Heart right ventricle (tissue), 16 donors: ENCODE measurements around the gene ATXN7L1. TPM values are rescaled to one million over a fixed set of nuclear protein-coding genes. Genes with fewer than 3 reads are reported as not detected.

Experiments
- ATAC-seq, 8 donors: fragments of 200-7000 bp; cut with Tn5 transposase; one replicate each; pipeline ENCODE4 v1.9.1; 2020; ENCODE audit warnings: mild to moderate bottlenecking in 8 of 8, moderate library complexity in 8 of 8, moderate number of reproducible peaks in 1 of 8
- DNase-seq, 2 donors: peaks; one replicate each; pipeline ENCODE4 v3.0.0-alpha.2; 2020
- H3K27ac ChIP-seq, 10 donors: fragments of 200-600 bp; sonication (generic) in 2 of 10; one replicate each; pipeline versions ENCODE4 v1.5.0 to v1.8.0; 2020 to 2022; ENCODE audit warnings: mild to moderate bottlenecking in 3 of 10
- H3K27me3 ChIP-seq, 7 donors: fragments of 200-600 bp; one replicate each; pipeline ENCODE4 v1.8.0; 2021 to 2022; ENCODE audit warnings: mild to moderate bottlenecking in 2 of 7
- H3K36me3 ChIP-seq, 9 donors: fragments of 200-600 bp; sonication (generic) in 1 of 9; one replicate each; pipeline versions ENCODE4 v1.5.0 to v1.8.0; 2020 to 2022; ENCODE audit warnings: mild to moderate bottlenecking in 2 of 9
- H3K4me1 ChIP-seq, 9 donors: fragments of 200-600 bp; sonication (generic) in 1 of 9; one replicate each; pipeline versions ENCODE4 v1.5.0 to v1.8.0; 2020 to 2022; ENCODE audit warnings: mild to moderate bottlenecking in 4 of 9
- H3K4me3 ChIP-seq, 10 donors: fragments of 200-600 bp; sonication (generic) in 2 of 10; one replicate each; pipeline versions ENCODE4 v1.5.0 to v1.8.0; 2020 to 2022; ENCODE audit warnings: mild to moderate bottlenecking in 7 of 10, moderate library complexity in 2 of 10
- H3K9me3 ChIP-seq, 11 donors: fragments of 200-600 bp in 10 of 11; sonication (generic) in 2 of 11; one replicate each; pipeline versions ENCODE4 v1.5.0 to v1.8.0; 2013 to 2022; ENCODE audit warnings: mild to moderate bottlenecking in 2 of 11, control low read depth in 1 of 11, moderate library complexity in 1 of 11
- CTCF ChIP-seq, 9 donors: fragments of 200-600 bp; sonication (generic) in 2 of 9; IDR thresholded peaks; one replicate each; pipeline versions ENCODE4 v1.5.0 to v1.8.0; 2021 to 2022; ENCODE audit warnings: antibody characterized with exemption in 9 of 9, mild to moderate bottlenecking in 5 of 9, moderate library complexity in 1 of 9
- WGBS, 2 donors: extraction: QIAGEN DNeasy Blood & Tissue Kit; methylation state at CpG; one replicate each; pipeline ENCODE4 v1.1.7; 2013; ENCODE audit warnings: inconsistent platforms in 1 of 2; 5-methylcytosine and 5-hydroxymethylcytosine counted together
- intact Hi-C, 10 donors: fragments of 100-400 bp; cut with DNase I; formaldehyde crosslinking; loops; one replicate each; pipeline versions ENCODE4 v1.11.1 to v1.14.2; 2022
- polyA plus RNA-seq, 2 donors: library from polyadenylated mRNA; stranded (reverse); fragments of 200-250 nt; gene quantifications; one replicate each; pipeline ENCODE4 v1.2.3, GENCODE V29; 2013
- total RNA-seq, 10 donors: library from RNA; stranded (reverse); fragmentation: NEBNext Ultra II Directional in 3 of 10; extraction: Animal tissue kit (Norgen Biotek cat#: 25700) in 3 of 10; gene quantifications; one replicate each; pipeline versions ENCODE4 v1.2.1 to v1.2.4, GENCODE V29; 2021 to 2023
- donor health status: Arrhythmogenic right ventricular cardiomyopathy.
- donor health status: ischemic (EF 13 %, LVEDD 7.1; RV severe dilation, severe dysfunction).
- donor health status: healthy with polysubstance abuse.
- donor health status: DM: no; HTN: yes; CAD: no.
- donor health status: DM: no; HTN: no; CAD: no.
- donor health status: ischemic (EF 25% LVEDD 6.9; RV normal size, moderate dysfunction).
- donor health status: ischemic (EF 25% LVEDD 5.7; RV mildly dilated, moderate dysfunction).
- donor health status: healthy.
- donor health status: DM: yes; HTN: yes; CAD: no.
- donor health status: Ischemic cardiomyopathy.
- donor health status: ischemic (EF 35%, LVEDD 5.7; RV mildly dilated, moderate dysfunction).
- donor health status: nonischemic (EF 11% LVEDD 7.7; RV severe dilation, severe dysfunction).
- donor health status: DM: yes; HTN: yes; CAD: no.
- donor health status: PGD.
- donor health status: ischemic (EF 29% LVEDD 5.4; RV normal size, mild dysfunction).
- donor health status: nonischemic (EF 23%, LVEDD 6.1; RV moderate dilation, normal function).

ATXN7L1 gene
- total and polyA plus RNA-seq, 12 donors, result 1.7 to 7.2 (median 5.4) TPM

- WGBS, 2 donors, result 92 to 95% methylated on average over 8 of the region's 8 CpGs
- no peak for DNase-seq
- H3K36me3 ChIP-seq, result peaks cover 0 to 95% (median 18%) of the 10 kb centered on the region in 9 donors
These were observed 238.6 kb downstream of the ATXN7L1 start for GRCh38 chr7:105637755-105638154.

DNA sequence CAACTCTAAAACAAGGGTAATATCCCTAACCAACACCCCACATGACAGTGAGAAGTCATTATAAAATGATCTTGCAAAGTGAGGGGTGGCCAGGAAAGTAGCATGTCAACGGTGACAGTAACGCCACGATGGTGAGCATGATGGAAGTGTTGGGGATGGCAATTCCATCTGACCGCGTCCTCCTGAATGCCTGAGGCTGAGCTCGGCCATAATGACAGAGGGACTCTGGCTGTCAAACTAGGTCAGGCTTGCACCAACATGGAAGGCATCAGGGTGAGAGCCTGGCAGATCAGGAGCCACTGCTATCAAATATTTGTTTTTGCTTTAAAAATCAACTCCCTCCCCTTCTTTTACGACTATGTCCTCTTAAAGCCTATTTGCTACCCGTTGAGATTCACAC is 239.4 kb downstream of the ATXN7L1 start:
- Histone ChIP-seq H3K4me3 (no peak overlapping the region), H3K4me1 (no peaks in the 10 kb centered on the region), H3K9me3 (no peaks in the 10 kb centered on the region), H3K36me3 (peaks cover 0 to 95% (median 18%) of the 10 kb centered on the region in 9 donors), H3K27me3 (no peaks in the 10 kb centered on the region), H3K27ac (no peak overlapping the region)
- DNase-seq (no peak), ATAC-seq (no peak)
- WGBS, 2 donors, result 87 to 89% methylated on average over 8 of the region's 8 CpGs
- no peak for TF ChIP-seq CTCF (IDR thresholded peaks at IDR 0.05)
- intact Hi-C loops, result no loop called here

More at GRCh38 chr7:105637755-105638154, 238.6 kb downstream of the ATXN7L1 start:
- H3K4me3 ChIP-seq, result no peak overlapping the region
- no peaks in the 10 kb centered on the region for H3K27me3 ChIP-seq
- no peak for TF ChIP-seq CTCF (IDR thresholded peaks at IDR 0.05)
- no peak for ATAC-seq
- H3K9me3 ChIP-seq, result no peaks in the 10 kb centered on the region
- no peaks in the 10 kb centered on the region for H3K4me1 ChIP-seq
- H3K27ac ChIP-seq, result no peak overlapping the region
- intact Hi-C loops, result no loop called here

DNA sequence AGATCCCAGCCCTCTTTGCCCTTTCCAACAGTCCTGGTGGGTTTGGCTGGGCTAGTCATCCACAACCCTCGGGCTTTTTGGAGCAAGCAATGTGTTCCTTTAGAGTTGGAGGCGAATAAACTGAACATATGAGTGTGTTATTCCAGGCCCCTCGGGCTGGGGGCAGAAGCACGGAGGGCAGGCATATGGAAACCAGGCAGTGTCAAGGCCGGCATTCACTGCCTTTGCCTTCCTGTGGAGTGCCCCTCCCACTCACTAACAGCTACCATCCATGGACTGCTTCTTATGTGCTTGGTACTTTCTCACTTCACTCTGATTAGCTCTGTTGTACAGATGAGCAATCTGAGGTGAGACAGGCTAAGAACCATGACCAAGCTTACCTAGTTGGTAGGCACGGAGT is 241.2 kb downstream of the ATXN7L1 start:
- no peak for DNase-seq
- H3K27ac ChIP-seq, result no peak overlapping the region
- H3K27me3 ChIP-seq, result no peaks in the 10 kb centered on the region
- no peak for ATAC-seq
- intact Hi-C loops, result no loop called here
- H3K36me3 ChIP-seq, result peaks cover 0 to 95% (median 16%) of the 10 kb centered on the region in 9 donors
- no peak for TF ChIP-seq CTCF (IDR thresholded peaks at IDR 0.05)
- H3K9me3 ChIP-seq, result no peaks in the 10 kb centered on the region
- 86 to 91% methylated on average over 6 of the region's 6 CpGs for WGBS, 2 donors
- H3K4me1 ChIP-seq, result no peaks in the 10 kb centered on the region
- no peak overlapping the region for H3K4me3 ChIP-seq

DNA sequence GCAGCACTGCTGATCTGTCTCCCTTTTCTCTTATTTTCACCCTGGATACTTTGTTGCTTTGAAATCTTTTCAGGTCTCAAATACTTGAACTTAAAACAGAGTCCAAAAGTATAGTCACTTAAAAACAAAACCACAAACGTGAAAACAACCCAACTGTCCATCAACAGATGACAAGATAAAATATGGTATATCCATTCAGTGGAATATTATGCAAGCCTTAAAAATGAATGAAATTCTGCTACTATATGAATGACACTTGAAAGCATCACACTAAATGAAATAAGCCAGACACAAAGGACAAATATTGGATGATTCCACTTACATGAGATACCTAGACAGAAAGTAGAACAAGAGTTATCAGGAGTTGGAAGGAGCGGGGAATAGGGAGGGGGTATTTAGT is 250.4 kb downstream of the ATXN7L1 start:
- DNase-seq (no peak), ATAC-seq (no peak)
- peaks cover 0 to 14% (median 0%) of the 10 kb centered on the region in 11 donors for H3K9me3 ChIP-seq
- no peak overlapping the region for H3K4me3 ChIP-seq
- H3K4me1 ChIP-seq, result peaks cover 0 to 14% (median 11%) of the 10 kb centered on the region in 9 donors
- WGBS, 2 donors, result 93 to 96% methylated on average over 2 of the region's 2 CpGs
- no peak overlapping the region for H3K27ac ChIP-seq
- intact Hi-C loops, result no loop called here
- H3K27me3 ChIP-seq, result no peaks in the 10 kb centered on the region
- H3K36me3 ChIP-seq, result peaks cover 0 to 73% (median 3%) of the 10 kb centered on the region in 9 donors
- TF ChIP-seq CTCF (IDR thresholded peaks at IDR 0.05), result no peak
